ENCODE data around the gene PCDHB15.
A peak's percentile ranks its signal among the peaks of the same experiment; 100 is the strongest.
"Not testable (repeated sequence)": the region's sequence is repeated elsewhere in the genome, so short reads cannot be mapped to it uniquely, and the experiment has no call there.

The PCDHB15 gene

DNA sequence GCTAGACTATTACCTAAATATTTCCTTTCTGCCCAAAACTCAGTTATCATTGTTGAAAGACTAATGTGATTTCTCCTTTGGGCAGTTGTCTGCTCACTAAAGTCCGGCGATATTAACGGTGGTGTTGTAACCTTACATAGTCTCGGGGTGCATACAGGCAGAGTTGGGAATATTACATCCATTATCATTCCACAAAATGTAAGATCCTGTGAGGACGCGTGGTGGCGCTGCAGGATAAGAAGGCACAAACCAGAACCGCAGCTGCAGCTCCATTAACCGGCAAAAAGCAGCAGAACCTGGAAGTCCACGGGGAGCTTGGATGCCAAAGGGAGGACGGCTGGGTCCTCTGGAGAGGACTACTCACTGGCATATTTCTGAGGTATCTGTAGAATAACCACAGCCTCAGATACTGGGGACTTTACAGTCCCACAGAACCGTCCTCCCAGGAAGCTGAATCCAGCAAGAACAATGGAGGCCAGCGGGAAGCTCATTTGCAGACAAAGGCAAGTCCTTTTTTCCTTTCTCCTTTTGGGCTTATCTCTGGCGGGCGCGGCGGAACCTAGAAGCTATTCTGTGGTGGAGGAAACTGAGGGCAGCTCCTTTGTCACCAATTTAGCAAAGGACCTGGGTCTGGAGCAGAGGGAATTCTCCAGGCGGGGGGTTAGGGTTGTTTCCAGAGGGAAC, 31.4 kb upstream of the PCDHB15 start, which contains the start of gene PCDHB13:
PCDHB13 (plus strand) TSS at position 264 of the 684 bp plus-strand sequence; CDS start at position 469, 205 bp downstream.
- peak; percentile 19 to 38 for DNase-seq (ENCODE audit: low read depth in 2 of 2)
- H3K4me3 ChIP-seq (replicated peaks in 1 of 2; ENCODE audit: low read depth in 2 of 2, low read length in 2 of 2) = not testable (repeated sequence)
- TF ChIP-seq, protein P1, sequence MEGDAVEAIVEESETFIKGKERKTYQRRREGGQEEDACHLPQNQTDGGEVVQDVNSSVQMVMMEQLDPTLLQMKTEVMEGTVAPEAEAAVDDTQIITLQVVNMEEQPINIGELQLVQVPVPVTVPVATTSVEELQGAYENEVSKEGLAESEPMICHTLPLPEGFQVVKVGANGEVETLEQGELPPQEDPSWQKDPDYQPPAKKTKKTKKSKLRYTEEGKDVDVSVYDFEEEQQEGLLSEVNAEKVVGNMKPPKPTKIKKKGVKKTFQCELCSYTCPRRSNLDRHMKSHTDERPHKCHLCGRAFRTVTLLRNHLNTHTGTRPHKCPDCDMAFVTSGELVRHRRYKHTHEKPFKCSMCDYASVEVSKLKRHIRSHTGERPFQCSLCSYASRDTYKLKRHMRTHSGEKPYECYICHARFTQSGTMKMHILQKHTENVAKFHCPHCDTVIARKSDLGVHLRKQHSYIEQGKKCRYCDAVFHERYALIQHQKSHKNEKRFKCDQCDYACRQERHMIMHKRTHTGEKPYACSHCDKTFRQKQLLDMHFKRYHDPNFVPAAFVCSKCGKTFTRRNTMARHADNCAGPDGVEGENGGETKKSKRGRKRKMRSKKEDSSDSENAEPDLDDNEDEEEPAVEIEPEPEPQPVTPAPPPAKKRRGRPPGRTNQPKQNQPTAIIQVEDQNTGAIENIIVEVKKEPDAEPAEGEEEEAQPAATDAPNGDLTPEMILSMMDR (IDR thresholded peaks at IDR 0.05; ENCODE audit: low read depth, low read length) = peak; percentile 5

DNA sequence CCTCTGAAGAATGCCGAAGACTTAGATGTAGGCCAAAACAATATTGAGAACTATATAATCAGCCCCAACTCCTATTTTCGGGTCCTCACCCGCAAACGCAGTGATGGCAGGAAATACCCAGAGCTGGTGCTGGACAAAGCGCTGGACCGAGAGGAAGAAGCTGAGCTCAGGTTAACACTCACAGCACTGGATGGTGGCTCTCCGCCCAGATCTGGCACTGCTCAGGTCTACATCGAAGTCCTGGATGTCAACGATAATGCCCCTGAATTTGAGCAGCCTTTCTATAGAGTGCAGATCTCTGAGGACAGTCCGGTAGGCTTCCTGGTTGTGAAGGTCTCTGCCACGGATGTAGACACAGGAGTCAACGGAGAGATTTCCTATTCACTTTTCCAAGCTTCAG, 30.6 kb upstream of the PCDHB15 start:
- not testable (repeated sequence) for H3K4me3 ChIP-seq (replicated peaks in 1 of 2; ENCODE audit: low read depth in 2 of 2, low read length in 2 of 2); DNase-seq (ENCODE audit: low read depth in 2 of 2)

- not testable (repeated sequence) for DNase-seq (ENCODE audit: low read depth in 2 of 2); H3K4me3 ChIP-seq (replicated peaks in 1 of 2; ENCODE audit: low read depth in 2 of 2, low read length in 2 of 2)
These were observed 29.7 kb upstream of the PCDHB15 start for GRCh38 chr5:141215504-141215903.

DNA sequence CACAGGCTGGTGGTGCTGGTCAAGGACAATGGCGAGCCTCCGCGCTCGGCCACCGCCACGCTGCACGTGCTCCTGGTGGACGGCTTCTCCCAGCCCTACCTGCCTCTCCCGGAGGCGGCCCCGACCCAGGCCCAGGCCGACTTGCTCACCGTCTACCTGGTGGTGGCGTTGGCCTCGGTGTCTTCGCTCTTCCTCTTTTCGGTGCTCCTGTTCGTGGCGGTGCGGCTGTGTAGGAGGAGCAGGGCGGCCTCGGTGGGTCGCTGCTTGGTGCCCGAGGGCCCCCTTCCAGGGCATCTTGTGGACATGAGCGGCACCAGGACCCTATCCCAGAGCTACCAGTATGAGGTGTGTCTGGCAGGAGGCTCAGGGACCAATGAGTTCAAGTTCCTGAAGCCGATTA, 29.2 kb upstream of the PCDHB15 start:
- DNase-seq (ENCODE audit: low read depth in 2 of 2); H3K4me3 ChIP-seq (replicated peaks in 1 of 2; ENCODE audit: low read depth in 2 of 2, low read length in 2 of 2): not testable (repeated sequence)

DNA sequence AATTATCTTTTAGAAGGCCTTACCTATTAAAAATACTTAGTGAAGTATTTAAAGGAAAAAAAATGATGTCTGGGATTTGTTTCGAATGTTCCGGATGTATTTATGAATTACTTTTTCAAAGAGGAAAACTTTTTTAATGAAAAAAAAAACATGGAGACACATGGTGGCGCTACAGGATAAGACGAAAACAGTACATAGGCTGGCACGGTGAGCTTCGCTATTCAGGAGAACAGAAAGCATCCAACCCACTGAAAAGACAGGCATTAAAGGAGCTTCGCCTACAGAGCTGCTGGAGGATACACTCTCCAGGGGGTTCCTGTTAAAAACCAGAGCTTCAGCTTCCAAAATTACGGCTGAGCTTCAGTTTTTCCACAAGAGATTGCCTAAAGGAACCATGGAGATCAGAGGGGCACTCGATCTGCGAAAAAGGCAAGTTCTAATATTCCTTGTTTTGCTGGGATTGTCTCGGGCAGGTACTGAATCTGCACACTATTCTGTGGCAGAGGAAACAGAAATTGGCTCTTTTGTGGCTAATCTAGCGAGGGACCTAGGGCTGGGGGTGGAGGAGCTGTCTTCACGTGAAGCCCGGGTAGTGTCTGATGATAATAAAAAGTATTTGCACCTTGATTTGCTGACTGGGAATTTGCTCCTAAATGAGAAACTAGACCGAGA, 21.9 kb upstream of the PCDHB15 start, which contains the start of gene PCDHB14:
PCDHB14 (plus strand) TSS at position 232 of the 672 bp plus-strand sequence; CDS start at position 395, 163 bp downstream.
- peak within 1 kb of the TSS; percentile 1 to 8 for H3K4me3 ChIP-seq (replicated peaks in 1 of 2; ENCODE audit: low read depth in 2 of 2, low read length in 2 of 2)
- TF ChIP-seq, protein P1 (IDR thresholded peaks at IDR 0.05; ENCODE audit: low read depth, low read length) = peak; percentile 6
- peak; percentile 39 to 41 for DNase-seq (ENCODE audit: low read depth in 2 of 2)

DNA sequence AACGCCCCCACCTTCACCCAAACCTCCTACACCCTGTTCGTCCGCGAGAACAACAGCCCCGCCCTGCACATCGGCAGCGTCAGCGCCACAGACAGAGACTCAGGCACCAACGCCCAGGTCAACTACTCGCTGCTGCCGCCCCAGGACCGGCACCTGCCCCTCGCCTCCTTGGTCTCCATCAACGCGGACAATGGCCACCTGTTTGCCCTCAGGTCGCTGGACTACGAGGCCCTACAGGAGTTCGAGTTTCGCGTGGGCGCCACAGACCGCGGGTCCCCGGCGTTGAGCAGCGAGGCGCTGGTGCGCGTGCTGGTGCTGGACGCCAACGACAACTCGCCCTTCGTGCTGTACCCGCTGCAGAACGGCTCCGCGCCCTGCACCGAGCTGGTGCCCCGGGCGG, 20.4 kb upstream of the PCDHB15 start:
- not testable (repeated sequence) for DNase-seq (ENCODE audit: low read depth in 2 of 2); H3K4me3 ChIP-seq (replicated peaks in 1 of 2; ENCODE audit: low read depth in 2 of 2, low read length in 2 of 2)

DNA sequence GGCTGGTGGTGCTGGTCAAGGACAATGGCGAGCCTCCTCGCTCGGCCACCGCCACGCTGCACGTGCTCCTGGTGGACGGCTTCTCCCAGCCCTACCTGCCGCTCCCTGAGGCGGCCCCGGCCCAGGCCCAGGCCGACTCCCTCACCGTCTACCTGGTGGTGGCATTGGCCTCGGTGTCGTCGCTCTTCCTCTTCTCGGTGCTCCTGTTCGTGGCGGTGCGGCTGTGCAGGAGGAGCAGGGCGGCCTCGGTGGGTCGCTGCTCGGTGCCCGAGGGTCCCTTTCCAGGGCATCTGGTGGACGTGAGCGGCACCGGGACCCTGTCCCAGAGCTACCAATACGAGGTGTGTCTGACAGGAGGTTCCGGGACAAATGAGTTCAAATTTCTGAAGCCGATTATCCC, 19.8 kb upstream of the PCDHB15 start:
- not testable (repeated sequence) for DNase-seq (ENCODE audit: low read depth in 2 of 2); H3K4me3 ChIP-seq (replicated peaks in 1 of 2; ENCODE audit: low read depth in 2 of 2, low read length in 2 of 2)

- TF ChIP-seq, protein P1 (IDR thresholded peaks at IDR 0.05; ENCODE audit: low read depth, low read length) = peak; percentile 13
- DNase-seq (ENCODE audit: low read depth in 2 of 2) = peak; percentile 21 to 31
- H3K4me3 ChIP-seq (replicated peaks in 1 of 2; ENCODE audit: low read depth in 2 of 2, low read length in 2 of 2) = peak overlapping the region in 1 of 2 donors; percentile 18
These were observed 11.0 kb upstream of the PCDHB15 start for GRCh38 chr5:141234109-141234667.

- not testable (repeated sequence) for H3K4me3 ChIP-seq (replicated peaks in 1 of 2; ENCODE audit: low read depth in 2 of 2, low read length in 2 of 2); DNase-seq (ENCODE audit: low read depth in 2 of 2)
These were observed 9.3 kb upstream of the PCDHB15 start for GRCh38 chr5:141235922-141236321.

All from cardiac fibroblast (primary cell).